ENCODE data around the gene VEZF1.

Gene VEZF1, protein sequence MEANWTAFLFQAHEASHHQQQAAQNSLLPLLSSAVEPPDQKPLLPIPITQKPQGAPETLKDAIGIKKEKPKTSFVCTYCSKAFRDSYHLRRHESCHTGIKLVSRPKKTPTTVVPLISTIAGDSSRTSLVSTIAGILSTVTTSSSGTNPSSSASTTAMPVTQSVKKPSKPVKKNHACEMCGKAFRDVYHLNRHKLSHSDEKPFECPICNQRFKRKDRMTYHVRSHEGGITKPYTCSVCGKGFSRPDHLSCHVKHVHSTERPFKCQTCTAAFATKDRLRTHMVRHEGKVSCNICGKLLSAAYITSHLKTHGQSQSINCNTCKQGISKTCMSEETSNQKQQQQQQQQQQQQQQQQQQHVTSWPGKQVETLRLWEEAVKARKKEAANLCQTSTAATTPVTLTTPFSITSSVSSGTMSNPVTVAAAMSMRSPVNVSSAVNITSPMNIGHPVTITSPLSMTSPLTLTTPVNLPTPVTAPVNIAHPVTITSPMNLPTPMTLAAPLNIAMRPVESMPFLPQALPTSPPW

DNA sequence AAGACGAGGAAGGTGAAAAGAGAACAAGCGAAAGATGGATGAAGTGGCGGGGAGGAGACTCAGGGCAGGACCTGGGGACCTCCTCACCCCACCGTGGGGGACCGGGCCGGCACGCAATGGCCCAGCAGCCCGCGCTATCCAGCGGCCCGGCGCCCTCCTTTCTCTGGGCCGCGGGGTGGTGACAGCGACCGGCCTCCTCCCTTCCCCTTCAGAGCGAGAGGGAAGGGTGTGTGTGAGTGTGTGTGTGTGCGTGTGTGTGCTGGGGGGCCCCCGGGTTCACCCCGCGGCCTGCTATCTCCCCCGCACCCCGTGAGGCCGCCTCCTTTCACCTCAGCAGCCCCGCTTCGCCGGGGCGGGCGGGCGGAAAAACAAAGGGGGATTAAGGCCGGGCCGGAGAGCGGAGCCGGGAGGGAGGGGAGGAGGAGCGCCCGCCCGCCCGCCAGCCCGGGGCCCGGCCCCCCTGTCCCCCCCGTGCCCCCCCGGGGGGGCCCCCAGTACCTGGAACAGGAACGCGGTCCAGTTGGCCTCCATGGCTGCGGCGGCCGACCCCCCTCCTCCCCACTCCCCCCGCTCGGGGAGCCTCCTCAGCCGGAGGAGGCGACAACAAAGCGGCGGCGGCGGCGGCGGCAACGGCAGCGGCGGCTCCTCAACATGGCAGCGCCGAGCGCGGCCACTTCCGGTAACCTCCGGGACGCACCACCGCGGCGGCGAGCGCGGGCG, at the start of gene VEZF1:
TSS of gene VEZF1 (minus strand) at position 674 of the 720 bp plus-strand sequence. CDS start at position 531, 143 bp downstream.
- in situ Hi-C loops (cut with MboI; ENCODE audit: low sequenced_read_pairs) = no loop called here

GRCh38 chr17:58032691-58033415, 44.8 kb upstream of the VEZF1 start:
- in situ Hi-C loops (cut with MboI; ENCODE audit: low sequenced_read_pairs) = no loop called here

GRCh38 chr17:58028578-58028977, 40.5 kb upstream of the VEZF1 start:
- in situ Hi-C loops (cut with MboI; ENCODE audit: low sequenced_read_pairs) = no loop called here

DNA sequence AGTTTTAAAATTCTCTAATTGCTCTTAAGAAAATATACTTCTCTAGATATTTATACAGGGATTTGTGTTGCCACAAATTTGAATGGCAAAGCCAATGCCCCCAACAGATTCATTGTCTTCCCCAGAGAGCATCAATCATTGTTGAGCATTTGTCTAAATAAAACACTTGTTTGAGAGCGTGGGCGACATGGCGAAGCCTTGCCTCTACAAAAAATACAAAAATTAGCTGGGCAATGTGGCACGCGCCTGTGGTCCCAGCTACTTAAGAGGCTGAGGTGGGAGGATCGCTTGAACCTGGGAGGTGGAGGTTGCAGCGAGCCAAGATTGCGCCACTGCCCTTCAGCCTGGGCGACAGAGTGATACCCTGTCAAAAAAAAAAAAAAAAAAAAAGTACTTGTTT, 32.3 kb upstream of the VEZF1 start:
- in situ Hi-C loops (cut with MboI; ENCODE audit: low sequenced_read_pairs) = no loop called here

- in situ Hi-C loops (cut with MboI; ENCODE audit: low sequenced_read_pairs) = no loop called here
These were observed 31.5 kb upstream of the VEZF1 start for GRCh38 chr17:58019521-58019920.

DNA sequence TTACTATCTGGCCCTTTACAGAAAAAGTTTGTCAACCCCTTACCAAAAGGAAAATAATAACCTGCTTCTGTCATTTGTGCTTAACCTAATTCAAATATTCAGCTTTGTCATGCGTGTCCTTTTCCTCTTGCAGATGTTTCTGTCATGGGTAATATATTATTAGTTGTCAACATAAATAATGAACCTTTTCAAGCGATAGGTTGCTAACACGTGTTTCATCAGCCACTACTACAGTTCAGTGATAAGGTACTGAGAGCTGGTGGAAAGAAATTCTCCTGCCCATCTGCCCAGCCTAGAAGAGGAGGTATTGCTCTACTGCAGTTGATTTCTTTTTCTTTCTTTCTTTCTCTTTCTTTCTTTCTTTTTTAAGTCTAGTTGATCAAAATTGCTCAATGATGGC, 31.0 kb upstream of the VEZF1 start:
- in situ Hi-C loops (cut with MboI; ENCODE audit: low sequenced_read_pairs) = no loop called here

- in situ Hi-C loops (cut with MboI; ENCODE audit: low sequenced_read_pairs) = no loop called here
These were observed 22.2 kb upstream of the VEZF1 start for GRCh38 chr17:58010067-58010799.

GRCh38 chr17:58007781-58008706, 20.0 kb upstream of the VEZF1 start:
- in situ Hi-C loops (cut with MboI; ENCODE audit: low sequenced_read_pairs) = no loop called here

GRCh38 chr17:58006924-58007780, 19.1 kb upstream of the VEZF1 start, which contains the start of gene SRSF1:
SRSF1 (minus strand) TSS chr17:58007246; CDS start chr17:58007137, 109 bp downstream.
- in situ Hi-C loops (cut with MboI; ENCODE audit: low sequenced_read_pairs) = no loop called here

- in situ Hi-C loops (cut with MboI; ENCODE audit: low sequenced_read_pairs) = no loop called here
These were observed 18.5 kb upstream of the VEZF1 start for GRCh38 chr17:58006560-58006923.

GRCh38 chr17:58005728-58006559, 17.9 kb upstream of the VEZF1 start:
- in situ Hi-C loops (cut with MboI; ENCODE audit: low sequenced_read_pairs) = no loop called here

GRCh38 chr17:58005031-58005727, 17.1 kb upstream of the VEZF1 start:
- in situ Hi-C loops (cut with MboI; ENCODE audit: low sequenced_read_pairs) = no loop called here

GRCh38 chr17:58004060-58004459, 16.0 kb upstream of the VEZF1 start:
- in situ Hi-C loops (cut with MboI; ENCODE audit: low sequenced_read_pairs) = no loop called here

DNA sequence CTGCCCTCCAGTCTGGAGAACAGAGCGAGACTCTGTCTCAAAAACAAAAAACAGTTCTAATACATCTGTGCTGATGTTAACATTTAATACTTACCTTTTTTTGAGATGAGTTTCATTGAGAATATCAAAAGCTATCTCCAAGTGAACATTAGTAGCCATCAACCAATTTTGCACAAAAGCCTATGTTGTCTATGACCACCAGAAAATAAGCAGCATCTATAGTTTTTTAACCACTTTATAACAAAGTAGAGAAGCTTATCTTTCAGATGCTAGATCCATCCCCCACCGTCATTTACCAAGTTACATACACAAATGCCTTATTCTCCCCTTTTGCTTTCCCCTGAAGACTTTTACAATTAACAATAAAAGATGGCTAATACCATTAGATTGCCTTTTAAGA, 14.9 kb upstream of the VEZF1 start:
- in situ Hi-C loops (cut with MboI; ENCODE audit: low sequenced_read_pairs) = no loop called here

DNA sequence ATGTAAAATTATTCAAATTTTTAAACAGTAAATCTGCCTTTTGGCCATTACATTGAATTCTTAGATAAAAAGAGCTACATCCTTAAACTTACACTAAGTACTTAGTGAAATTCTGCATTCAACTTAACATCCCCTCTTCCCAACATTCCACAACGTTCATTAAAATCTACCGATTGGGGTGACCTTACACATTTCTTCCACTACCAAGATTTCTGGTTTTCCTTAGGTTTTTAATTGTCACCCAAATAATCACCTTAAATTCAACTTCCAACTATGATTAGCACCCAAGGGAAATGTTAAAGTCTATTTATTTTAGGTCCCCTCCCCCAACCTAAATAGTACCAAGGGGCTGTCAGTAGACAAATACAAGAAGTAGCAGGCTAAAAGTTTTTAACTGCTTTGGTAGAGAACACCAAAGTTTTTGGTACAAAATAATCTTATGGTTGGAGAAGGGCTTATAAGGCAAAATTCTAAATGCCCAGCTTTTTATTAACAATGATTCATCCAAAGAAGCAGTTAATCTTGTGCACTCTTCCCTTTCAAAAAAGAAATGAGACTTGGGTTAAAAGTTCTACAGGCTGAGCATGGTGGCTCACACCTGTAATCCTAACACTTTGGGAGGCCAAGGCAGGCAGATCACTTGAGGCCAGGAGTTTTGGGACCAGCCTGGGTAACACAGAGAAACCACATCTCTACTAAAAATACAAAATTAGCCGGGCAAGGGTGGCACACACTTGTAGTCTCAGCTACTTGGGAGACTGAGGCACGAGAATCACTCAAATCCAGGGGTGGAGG, 14.3 kb upstream of the VEZF1 start:
- in situ Hi-C loops (cut with MboI; ENCODE audit: low sequenced_read_pairs) = no loop called here

- in situ Hi-C loops (cut with MboI; ENCODE audit: low sequenced_read_pairs) = no loop called here
These were observed 13.5 kb upstream of the VEZF1 start for GRCh38 chr17:58001461-58002124.
